Muscle of back (tissue), 13 donors: ENCODE results near the gene BRD8. TPM values are rescaled to one million over a fixed set of nuclear protein-coding genes. Genes with fewer than 3 reads are reported as not detected.
"Not testable (repeated sequence)": the region's sequence is repeated elsewhere in the genome, so short reads cannot be mapped to it uniquely, and the experiment has no call there.

Experiments used
- DNase-seq, 3 donors: peaks; one replicate each; pipeline versions ENCODE4 v3.0.0 to v3.0.0-alpha.2; 2013
- long read RNA-seq, 9 donors: transcript quantifications; one replicate each; lab custom pipeline, GENCODE V29; 2026
- polyA plus RNA-seq, 10 donors: library from polyadenylated mRNA; unstranded; fragments of 120-200 nt; gene quantifications; one replicate each; pipeline ENCODE4 v1.2.1, GENCODE V29; 2013; ENCODE audit not compliant: insufficient read length in 10 of 10

The BRD8 gene
- 10 to 100 TPM; 32.9 to 77.1 (median 52.1) TPM for polyA plus RNA-seq
- long read RNA-seq, donor 1, partial matches to known transcripts: 0 of 4 reads
- long read RNA-seq, donor 1, other reads (novel, unspliced or antisense): 0 of 4 reads
- long read RNA-seq, donor 2, partial matches to known transcripts: 0 of 6 reads
- long read RNA-seq, donor 2, other reads (novel, unspliced or antisense): 0 of 6 reads
- long read RNA-seq, donor 3: 0 reads
- long read RNA-seq, donor 4, partial matches to known transcripts: 7 of 11 reads
- long read RNA-seq, donor 4, other reads (novel, unspliced or antisense): 0 of 11 reads
- long read RNA-seq, donor 5, transcript BRD8-226 (6 exons, 557 nt): major isoform, 7 of 7 reads
- long read RNA-seq, donor 5, partial matches to known transcripts: 0 of 7 reads
- long read RNA-seq, donor 5, other reads (novel, unspliced or antisense): 0 of 7 reads
- long read RNA-seq, donor 6, partial matches to known transcripts: 0 of 7 reads
- long read RNA-seq, donor 6, other reads (novel, unspliced or antisense): 0 of 7 reads
- long read RNA-seq, donor 7, partial matches to known transcripts: 12 of 14 reads
- long read RNA-seq, donor 7, other reads (novel, unspliced or antisense): 0 of 14 reads
- long read RNA-seq, donor 8, partial matches to known transcripts: 0 of 1 reads
- long read RNA-seq, donor 8, other reads (novel, unspliced or antisense): 0 of 1 reads
- long read RNA-seq, donor 9, partial matches to known transcripts: 0 of 1 reads
- long read RNA-seq, donor 9, other reads (novel, unspliced or antisense): 0 of 1 reads

DNA sequence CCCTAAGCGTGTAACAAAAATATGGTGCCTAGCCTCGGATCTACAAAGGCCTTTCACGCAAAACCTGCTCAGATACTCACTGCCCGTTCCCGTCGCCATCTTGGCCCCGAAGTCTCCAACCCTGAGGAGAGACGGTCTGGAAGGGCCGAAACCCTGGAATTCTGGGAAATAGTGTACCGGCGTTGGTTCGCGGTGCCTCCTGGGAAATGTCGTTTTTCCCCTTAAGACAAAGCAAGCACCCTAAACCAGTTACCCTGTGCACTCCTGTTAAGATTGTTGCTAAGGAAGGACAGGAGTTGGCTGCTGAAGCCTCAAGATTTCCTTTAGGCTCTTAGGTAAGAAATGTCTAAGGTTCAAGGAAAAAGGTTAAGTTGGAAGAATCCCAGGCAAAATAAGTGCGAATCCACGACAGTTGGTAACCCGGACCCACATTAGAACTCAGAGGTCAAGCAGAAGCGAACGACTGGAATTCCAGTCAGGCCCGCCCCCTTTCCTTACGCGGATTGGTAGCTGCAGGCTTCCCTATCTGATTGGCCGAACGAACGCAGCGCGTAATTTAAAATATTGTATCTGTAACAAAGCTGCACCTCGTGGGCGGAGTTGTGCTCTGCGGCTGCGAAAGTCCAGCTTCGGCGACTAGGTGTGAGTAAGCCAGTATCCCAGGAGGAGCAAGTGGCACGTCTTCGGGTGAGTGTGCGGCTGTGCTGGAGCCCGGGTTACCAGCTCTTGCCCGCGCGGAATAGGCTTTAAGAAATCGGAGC, at the start of gene BRD8, which contains the start of gene KIF20A:
TSS of gene BRD8 (minus strand) at position 115 of the 761 bp plus-strand sequence. CDS start at position 99, 16 bp downstream.
TSS of gene KIF20A (plus strand) at position 597 of the 761 bp plus-strand sequence. CDS start 569 bp downstream, outside the sequence.
- DNase-seq: peak; percentile 96 to 99 (median 97)

DNA sequence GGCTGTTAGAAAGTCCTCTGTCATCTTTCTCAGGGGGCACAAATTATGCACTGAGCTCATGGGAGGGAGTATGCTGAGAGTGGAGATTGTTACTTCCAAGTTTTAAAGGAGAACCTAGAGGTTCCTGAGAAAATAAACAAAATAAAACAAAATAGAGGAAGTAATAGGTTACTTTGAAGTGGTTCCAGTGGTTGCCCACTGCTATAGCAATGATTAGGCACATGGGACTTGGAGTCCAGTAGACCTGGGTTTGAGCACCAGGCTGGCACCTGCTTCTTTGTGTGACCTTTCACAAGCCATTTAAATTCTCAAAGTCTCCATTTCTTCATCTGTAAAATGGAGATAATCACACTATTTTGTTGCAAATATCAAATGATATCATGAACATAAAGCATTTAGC, 48.5 kb upstream of the BRD8 start:
- DNase-seq: no peak

GRCh38 chr5:138224712-138225111, 46.3 kb upstream of the BRD8 start:
- no peak for DNase-seq

DNA sequence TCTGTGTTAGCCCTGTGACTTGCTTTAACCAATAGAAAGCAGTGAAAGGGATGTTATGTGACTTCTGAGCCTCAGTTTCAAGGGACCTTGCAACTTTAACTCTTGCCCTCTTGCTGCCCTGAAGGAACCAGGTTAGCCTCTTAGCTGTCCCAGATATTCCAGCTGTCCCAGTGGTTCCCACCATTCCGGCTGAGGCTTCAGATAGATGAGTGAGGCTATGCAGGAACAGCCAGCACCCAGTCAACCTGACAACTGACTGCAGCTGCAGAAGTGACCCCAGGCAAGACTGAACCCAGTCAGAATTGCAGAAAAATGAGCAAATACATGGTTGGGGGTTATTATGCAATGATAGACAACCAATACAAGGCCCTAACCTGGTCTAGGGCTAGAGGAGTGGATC, 45.1 kb upstream of the BRD8 start:
- DNase-seq: no peak

- no peak for DNase-seq
Measured at GRCh38 chr5:138216799-138217198, 38.4 kb upstream of the BRD8 start.

GRCh38 chr5:138213161-138214029, 35.0 kb upstream of the BRD8 start, which contains the start of gene CDC23:
CDC23 (minus strand) TSS chr5:138213323; CDS start chr5:138213312, 11 bp downstream.
- peak; percentile 98 to 99 (median 99) for DNase-seq

DNA sequence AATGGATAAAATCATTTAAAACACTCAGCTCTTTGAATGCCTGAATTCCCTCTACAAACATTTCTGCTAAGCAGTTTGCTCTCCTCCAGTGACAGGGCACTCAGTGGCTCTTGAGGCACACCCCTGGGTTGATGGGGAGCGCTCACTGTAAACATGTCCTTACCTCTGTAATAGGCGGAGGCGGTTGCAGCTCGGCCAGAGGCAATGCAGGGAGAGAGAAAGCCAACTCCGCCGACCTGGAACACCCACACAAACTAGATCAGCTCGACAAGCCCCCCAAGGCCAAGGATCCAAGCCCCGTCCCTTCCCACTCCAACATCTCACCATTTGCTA, 34.4 kb upstream of the BRD8 start:
- DNase-seq: no peak

DNA sequence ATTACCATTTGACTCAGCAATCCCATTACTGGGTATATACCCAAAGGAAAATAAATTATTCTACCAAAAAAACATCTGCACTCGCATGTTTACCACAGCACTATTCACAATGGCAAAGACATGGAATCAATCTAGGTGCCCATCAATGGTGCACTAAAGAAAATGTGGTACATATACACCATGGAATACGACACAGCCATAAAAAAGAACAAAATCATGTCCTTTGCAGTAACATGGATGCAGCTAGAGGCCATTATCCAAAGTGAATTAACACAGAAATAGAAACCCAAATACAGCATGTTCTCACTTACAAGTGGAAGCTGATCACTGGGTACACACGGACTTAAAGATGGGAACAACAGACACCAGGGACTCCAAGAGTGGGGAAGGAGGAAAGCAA, 32.6 kb upstream of the BRD8 start:
- DNase-seq: no peak

- not testable (repeated sequence) for DNase-seq
Measured at GRCh38 chr5:138193859-138194258, 15.4 kb upstream of the BRD8 start.

- no peak for DNase-seq
Measured at GRCh38 chr5:138192826-138193225, 14.4 kb upstream of the BRD8 start.

DNA sequence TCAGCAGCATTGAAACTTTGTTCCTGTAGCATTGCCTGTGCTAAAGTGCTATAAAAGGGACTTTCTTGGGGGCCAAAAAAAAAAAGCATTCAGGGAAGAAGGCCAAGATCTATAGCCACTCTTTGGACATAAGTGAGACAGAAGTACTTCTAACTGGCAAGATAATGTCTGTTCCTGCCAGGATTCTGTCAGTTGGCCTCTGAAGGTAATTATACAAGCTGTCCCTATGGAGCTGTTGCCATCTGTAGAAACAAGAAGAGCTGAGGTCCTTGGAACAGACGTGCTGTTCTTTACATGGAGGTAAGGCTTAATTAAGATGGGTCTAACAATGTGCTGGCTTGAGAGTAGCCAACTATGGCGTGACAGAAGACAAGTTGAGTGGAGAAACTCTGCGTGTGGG, 10.2 kb upstream of the BRD8 start:
- DNase-seq: no peak

- no peak for DNase-seq
Measured at GRCh38 chr5:138186002-138186447, 7.6 kb upstream of the BRD8 start.

DNA sequence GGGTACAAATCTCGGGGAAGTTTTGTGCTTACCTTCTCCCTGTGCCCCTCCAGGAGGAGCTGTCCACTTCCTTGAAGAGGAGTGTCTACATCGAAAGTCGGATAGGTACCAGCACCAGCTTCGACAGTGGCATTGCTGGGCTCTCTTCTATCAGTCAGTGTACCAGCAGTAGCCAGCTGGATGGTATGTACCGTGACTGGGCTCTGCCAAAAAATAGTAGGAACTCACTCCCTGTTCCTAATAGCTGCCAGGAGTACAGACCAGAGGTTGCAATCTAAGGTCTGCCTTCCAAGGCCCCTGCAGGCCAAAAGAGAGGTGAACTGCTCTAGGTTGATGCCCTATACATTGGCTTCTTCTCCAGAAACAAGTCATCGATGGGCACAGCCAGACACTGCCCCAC, 4.4 kb upstream of the BRD8 start:
- DNase-seq: no peak

GRCh38 chr5:138180841-138181240, 2.4 kb upstream of the BRD8 start:
- DNase-seq: no peak

- peak; percentile 21 to 52 (median 37) for DNase-seq
Measured at GRCh38 chr5:138180183-138180782, 1.9 kb upstream of the BRD8 start.

DNA sequence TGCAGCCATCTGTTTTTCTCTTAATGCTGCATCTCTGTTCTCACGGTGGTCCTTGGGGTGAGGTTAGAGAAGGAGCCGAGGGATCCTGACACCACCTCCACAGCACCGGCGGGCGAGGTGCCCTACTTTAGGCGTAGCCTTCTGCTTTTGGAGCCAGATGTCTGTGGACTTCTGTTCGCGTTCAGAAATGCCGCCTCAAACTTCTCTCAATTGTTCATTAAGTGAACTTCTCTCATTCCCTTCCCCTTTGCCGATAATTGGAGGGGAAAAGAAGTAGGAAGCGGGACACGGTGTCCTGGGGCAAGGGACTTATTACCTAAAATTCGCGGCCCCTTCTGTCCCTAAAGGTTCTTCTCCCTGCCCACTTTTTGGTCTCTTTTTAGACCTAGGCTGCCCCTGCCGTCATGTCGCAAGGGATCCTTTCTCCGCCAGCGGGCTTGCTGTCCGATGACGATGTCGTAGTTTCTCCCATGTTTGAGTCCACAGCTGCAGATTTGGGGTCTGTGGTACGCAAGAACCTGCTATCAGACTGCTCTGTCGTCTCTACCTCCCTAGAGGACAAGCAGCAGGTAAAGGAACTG, 937 bp upstream of the BRD8 start:
- DNase-seq: peak in 1 of 3 donors; percentile 20

- peak; percentile 21 to 70 (median 29) for DNase-seq
Measured at GRCh38 chr5:138177941-138178515, 402 bp downstream of the BRD8 start.

DNA sequence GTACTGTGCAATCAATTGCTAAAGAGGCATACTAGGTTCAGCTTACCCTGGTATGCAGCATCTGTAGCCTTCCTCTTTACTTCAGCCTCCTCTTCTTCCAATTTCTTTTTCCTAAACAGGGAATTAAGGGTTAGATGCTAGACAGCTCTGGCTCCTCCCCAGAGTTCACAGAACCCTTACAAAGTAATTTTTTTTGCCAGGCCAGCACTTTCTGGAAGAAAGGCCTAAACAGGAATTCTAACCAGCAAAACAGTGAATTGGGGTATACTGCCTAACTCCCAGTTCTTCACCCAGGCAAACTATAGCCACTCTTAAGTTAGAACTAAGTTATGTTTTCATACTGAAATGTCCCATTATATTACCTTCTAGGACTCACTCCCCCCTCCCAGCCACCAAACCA, 8.1 kb downstream of the BRD8 start:
- no peak for DNase-seq

- no peak for DNase-seq
Measured at GRCh38 chr5:138169124-138169523, 9.3 kb downstream of the BRD8 start.

DNA sequence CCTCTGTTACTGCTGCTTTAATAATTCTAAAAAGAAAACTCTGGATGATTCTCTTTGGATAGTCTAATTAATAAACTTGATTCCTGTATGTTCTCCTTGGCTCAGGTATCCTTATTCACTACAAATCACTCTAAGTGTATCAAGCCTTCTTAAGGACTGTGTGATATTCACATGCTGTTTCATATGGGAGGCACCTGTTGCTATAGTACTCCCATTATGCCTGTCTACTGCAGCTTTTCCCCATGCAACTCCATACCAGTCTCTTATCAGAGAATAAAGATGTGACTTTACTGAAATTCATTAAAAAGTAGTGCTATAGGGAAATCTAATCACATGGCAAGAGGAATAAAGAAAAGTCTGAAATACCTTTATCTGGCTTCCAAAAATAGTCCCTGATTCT, 14.7 kb downstream of the BRD8 start:
- no peak for DNase-seq
